HuH-7 (cell line): Measurements from ENCODE around the gene TGFB1.

Experiments
- DNase-seq: peaks from one replicate; pipeline ENCODE4 v3.0.0; 2011; ENCODE audit warnings: low spot score

The TGFB1 gene

DNA sequence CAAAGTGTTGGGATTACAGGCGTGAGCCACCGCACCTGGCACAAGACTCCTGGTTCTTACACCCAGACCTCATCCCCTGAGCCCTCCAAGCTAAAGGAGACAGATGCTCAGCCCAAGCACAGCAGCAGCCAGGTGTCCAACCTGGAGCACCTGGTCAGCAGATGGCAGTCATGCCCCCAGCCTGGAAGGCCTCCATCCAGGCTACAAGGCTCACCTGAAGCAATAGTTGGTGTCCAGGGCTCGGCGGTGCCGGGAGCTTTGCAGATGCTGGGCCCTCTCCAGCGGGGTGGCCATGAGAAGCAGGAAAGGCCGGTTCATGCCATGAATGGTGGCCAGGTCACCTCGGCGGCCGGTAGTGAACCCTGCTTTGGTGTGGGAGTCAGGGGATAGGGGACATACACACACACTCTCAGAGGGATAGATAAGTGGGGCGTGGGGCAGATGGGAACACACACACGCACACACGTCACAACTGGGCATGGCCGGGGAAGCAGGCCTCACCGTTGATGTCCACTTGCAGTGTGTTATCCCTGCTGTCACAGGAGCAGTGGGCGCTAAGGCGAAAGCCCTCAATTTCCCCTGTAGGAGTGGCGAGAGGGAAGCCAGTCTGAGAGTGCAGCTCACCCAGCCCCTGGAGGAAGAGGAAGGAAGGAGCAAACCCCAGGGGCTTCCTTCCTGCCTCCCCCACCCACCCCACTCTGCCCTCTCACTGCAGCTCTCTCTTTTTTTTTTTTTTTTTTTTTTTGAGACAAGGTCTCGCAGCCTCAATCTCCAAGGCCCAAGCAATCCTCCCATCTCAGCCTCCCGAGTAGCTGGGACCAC, 11.8 kb downstream of the TGFB1 start:
- DNase-seq, result no peak

DNA sequence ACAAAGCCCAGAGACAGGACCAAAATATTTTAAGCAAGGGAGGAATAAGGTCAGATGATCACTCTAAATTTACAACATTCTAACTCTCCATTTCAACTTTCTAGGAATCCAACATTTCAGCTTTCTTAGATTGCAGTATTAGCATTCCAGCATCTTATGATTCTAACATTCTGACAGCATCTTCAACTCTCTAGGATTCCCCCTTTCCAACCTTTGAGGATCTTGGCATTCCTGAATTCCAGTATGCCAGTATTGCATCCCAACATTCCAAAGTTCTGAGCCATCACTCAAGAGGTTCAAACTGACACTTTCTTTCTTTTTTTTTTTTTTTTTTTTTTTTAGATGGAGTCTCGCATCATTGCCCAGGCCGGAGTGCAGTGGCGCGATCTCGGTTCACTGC, 13.8 kb downstream of the TGFB1 start:
- DNase-seq, result no peak

DNA sequence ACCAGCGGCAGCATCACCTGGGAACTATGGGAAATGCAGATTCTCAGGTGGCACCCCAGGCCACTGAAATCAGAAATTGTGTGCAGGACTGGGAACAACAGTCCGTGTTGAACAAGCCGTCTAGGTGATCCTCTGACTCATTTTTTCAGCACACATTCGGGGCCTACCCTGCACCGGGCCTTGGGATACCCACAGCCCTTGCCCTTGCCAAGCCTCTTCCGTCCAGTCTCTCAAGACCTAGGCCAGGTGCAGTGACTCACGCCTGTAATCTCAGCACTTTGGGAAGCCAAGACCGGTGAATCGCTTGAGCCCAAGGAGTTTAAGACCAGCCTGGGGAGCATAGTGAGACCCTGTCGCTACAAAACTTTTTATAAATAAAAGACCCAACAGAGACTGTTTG, 18.3 kb downstream of the TGFB1 start:
- DNase-seq, result no peak

DNA sequence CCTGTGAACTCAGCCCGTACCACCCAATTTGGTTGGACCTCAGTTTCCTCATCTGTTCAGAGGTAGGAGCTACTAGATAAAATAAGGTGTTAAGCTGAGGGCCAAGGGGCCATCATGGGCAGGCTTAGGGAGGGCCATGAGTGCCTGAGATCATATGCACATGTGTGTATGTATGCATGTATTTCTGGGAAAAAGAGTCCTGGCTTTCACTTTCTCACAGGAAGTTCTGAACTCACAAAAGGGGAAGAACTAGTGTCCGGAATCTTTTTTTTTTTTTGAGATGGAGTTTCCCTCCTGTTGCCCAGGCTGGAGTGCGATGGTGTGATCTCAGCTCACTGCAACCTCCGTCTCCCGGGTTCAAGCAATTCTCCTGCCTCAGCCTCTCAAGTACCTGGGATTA, 18.9 kb downstream of the TGFB1 start:
- no peak for DNase-seq

DNA sequence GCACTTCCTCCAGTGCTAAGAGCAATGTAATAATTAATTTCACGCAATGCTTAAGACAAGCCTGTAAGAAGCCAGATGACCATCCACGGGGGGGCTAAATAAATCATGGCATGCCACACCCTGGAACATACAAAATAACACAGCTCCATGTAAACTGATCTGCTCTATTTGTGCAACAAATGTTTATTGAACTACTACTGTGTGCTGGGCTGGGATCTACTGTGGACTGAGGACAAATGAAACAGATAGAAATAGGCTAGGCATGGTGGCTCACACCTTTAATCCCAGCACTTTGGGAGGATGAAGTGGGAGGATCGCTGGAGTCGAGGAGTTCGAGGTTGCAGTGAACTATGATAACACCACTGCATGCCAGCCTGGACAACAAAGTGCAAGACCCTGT, 21.3 kb downstream of the TGFB1 start:
- no peak for DNase-seq

DNA sequence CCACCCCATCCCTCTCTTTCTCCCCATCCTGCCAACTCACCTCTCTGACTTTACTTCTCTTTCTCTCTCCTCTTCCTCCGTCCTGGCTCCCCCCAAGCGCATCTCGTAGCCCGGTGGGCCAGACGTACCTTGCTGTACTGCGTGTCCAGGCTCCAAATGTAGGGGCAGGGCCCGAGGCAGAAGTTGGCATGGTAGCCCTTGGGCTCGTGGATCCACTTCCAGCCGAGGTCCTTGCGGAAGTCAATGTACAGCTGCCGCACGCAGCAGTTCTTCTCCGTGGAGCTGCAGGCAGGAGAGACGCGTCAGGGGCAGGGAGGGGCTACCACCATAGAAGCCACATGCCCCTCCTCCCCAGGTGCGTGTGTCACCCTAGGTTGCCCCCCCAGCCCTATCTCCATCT, 21.7 kb downstream of the TGFB1 start:
- DNase-seq, result no peak

DNA sequence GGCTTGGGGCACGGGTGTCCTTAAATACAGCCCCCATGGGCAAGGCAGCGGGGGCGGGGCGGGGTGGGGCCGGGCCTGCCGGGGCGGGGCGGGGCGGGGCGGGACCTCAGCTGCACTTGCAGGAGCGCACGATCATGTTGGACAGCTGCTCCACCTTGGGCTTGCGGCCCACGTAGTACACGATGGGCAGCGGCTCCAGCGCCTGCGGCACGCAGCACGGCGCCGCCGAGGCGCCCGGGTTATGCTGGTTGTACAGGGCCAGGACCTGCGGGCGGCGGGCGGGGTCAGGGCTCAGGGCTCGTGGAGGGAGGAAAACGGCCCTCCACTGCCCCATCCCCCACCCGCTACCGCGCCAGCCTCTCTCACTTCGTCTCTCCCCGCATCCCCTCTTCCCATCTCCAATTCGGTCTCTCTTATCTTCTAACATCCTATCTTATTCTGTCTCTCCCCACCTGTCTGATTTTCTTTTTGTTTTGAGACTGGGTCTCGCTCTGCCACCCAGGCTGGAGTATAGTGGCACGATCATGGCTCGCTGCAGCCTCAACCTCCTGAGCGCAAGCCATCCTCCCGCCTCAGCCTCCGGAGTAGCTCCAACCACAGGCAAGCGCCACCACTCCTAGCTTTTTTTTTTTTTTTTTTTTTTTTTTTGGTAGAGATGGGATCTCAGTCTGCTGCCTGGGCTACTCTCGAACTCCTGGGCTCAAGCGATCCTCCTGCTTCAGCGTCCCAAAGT, 22.6 kb downstream of the TGFB1 start:
- no peak for DNase-seq

DNA sequence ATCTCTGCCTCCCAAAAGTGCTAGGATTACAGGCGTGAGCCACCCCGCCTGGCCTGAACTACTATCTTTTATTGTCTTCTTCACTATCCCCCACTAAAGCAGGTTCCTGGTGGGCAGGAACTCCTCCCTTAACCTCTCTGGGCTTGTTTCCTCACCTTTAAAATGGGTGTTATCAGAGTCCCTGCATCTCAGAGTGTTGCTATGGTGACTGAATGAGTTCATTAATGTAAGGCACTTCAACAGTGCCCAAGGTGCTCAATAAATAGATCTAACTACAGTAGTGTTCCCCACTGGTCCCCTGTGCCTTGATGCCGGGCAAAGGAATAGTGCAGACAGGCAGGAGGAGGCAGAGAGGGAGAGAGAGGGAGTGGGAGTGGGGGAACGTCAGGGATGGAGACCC, 23.2 kb downstream of the TGFB1 start:
- DNase-seq, result no peak

DNA sequence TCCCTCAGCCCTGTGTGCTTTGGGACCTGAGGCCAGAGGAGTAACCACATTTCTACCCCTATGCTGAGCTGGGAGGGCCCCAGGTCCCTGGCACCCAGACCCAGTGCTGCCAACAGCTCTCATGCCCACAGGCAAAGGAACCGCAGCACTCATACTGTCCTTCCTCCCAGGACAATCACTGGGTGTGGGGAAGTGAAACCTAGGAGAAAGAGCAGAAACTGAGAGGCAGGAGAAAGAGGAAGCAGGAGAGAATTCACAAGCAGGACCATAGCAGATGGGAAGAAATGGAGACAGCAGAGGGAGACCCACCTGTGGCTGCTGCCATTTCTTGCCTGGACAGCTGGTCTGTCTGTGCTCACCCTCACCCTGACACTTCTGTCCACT, 24.9 kb downstream of the TGFB1 start:
- DNase-seq, result no peak

DNA sequence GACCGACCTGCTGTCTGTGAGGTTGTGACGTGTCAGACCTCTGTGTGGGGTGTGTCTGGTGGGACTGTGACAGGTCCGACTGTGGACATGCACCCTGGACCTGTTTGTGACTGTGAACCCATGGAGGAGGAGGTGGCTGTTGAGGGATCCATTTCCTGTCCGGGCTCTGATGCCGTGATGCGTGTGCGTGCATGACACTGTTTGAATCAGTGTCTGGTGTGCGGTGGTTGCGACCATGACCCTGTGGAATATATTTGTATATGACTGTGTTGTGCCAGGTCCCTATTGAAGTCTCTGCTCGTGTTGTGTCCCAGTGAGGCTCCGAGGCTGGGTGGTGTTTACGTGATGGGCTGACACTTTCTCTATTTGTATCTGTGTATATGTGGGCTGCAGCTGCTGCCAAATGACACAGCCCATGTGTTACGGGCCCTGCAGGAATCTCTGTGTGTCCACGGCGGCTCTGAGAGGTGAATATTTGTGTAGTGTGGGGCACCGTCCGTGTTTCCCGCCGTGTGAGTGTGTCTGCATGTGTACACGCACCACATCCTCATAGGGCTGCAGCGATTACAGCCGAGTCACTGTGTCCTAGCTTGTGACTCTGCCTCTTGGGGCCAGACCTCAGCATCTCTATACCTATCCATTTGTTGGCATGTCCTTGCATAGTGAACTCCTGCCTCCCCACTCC, 25.4 kb downstream of the TGFB1 start:
- no peak for DNase-seq

DNA sequence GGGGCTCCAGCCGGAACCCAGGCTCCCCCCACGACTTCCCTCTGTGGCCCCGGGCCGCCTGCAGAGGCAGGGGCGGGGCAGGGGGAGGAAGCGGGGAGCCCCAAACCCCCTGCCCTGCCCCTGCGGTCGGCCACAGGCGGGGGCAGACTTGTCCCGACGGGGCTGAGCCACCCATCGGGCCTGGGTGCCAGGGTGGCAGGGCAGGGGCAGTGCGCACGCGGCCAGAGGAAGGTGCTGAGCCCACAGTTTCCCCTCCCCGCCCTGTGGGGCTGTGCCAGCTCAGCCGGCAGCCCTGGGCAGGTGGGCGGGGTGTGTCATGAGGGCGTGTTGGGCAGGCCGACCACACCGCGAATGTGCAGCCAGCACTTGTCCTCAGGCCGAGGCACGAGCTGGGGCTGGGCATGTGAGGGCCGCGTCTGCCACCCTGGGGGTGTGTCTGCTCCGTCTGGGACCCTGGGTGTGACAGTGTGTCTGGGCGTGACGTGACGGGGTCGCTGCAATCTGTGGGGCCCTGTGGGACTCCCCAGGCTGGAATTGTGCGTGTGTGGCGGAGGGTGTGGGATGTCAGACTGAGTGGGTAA, 26.1 kb downstream of the TGFB1 start:
- DNase-seq, result no peak

DNA sequence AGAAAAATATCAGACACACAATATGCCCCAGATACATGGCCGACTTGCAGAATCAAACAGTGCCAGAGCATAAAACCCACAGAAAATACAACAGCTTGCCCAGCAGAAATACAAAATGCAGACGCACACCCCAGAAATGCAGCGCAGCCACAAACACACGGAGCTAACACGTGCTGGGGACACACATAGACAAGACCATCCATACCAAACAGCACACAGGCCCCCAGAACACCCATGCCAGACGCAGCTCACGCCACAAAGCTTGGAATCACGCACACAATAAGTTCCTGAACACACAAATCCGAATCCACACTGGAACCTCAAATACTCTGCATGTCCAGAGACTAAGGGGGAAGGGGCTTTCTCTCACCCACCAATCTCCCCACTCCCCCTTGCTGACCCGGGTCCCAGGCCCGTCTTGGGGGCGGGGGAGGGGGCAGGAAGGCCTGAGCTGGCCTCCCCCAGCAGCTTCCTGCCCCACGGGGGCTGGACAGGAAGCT, 26.6 kb downstream of the TGFB1 start:
- no peak for DNase-seq

DNA sequence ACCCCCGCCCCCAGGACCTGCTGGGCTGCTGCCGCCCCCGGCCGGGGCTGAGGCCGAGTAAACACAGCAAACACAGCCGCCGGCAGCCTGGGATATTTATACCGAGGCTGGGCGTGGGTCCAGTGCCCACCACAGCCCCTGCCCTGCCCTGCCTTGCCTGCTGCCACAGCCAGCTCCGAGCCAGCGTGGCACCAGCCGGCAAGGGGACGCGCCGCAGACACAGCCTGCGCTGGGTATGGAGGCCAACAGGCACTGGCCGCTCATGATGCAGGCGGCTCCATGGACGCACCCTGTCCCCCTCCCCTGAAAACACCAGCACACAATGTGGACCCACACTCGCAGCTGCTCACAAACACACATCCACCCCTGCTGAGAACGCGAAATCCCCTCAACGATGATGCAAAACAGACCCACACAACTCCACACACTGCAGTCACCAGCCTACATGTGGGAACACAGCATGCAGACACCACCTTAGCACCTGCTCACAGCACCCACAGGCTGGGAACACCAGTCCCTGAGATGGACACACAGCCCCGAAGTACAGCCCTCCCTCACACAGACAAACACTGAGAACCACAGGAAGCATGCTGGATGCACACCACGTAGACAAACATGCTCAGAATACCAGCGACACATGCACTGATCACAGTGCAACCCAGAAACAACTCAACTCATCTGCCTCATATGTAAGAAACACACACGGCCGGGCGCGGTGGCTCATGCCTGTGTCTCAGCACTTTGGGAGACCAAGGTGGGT, 27.6 kb downstream of the TGFB1 start:
- no peak for DNase-seq

DNA sequence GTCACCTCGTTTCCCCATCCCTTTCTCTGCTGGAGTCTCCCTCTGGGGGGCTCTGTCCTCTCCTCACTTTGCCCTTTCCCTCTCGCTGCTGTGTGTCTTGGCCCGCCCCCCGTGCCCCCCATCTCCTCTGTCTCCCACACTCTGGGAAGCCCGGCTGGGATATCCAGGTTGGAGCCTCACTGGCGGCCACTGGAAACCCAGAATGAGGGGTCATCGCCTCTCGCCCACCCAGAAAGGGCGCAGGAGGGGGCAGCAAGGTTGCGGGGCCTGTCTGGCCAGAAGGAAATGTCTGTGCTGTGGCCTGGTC, 28.1 kb downstream of the TGFB1 start:
- DNase-seq, result no peak

DNA sequence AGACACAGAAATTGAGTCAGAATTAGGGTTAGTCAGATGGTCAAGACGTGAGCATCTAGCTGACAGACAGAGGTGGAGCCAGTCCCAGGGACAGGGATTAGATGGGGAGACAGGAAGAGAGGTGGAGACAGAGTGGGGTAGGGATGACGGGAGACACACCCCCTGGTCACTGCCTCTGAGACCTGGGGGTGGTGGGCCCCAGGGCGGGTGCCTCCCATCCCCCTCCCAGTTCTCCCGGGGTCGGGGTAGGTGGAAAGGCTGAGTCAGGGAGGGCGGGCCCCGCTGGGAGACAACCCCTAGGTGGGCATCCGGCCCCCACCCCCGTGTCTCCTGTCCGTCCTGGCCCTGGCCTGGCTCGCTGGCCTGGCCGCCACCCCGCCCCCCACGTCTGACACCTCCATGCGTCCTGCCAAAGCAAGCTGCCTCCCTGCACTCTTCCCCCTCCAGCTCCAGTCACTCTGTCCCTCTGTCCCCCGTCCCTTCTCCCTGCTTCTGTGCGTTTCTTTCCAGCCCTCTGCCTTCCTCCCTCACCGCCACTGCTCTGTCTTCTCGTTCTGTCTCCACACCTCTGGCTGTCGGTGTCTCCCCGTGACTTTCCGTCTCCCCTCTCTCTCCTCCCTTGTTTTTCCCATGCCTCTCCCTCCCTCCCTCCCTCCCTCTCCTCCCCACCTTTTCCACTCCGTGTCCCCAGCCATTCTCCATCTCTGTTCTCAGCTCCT, 28.6 kb downstream of the TGFB1 start:
- DNase-seq, result no peak

DNA sequence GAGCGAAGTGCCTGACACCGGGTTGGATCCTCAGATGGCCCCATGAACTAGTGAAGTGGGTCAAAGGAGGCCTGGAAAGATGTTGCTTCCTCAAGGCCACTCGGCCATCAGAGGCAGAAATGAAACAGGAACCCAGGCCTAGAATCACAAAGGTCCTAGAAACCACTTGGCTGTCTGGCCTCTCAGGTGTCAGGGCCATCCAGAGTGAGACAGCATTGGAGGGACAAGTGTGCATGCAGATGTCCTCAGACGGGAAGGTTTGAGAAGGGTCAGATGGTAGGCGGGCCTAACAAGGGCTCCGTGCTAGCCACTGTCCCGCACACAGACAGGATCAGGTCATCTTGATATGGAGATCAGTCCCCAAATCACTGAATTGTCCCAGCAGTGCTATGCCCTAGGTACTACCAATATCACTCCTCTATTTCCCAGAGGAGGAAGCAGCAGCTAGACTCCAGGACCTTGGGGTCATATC, 29.5 kb downstream of the TGFB1 start:
- DNase-seq, result no peak

DNA sequence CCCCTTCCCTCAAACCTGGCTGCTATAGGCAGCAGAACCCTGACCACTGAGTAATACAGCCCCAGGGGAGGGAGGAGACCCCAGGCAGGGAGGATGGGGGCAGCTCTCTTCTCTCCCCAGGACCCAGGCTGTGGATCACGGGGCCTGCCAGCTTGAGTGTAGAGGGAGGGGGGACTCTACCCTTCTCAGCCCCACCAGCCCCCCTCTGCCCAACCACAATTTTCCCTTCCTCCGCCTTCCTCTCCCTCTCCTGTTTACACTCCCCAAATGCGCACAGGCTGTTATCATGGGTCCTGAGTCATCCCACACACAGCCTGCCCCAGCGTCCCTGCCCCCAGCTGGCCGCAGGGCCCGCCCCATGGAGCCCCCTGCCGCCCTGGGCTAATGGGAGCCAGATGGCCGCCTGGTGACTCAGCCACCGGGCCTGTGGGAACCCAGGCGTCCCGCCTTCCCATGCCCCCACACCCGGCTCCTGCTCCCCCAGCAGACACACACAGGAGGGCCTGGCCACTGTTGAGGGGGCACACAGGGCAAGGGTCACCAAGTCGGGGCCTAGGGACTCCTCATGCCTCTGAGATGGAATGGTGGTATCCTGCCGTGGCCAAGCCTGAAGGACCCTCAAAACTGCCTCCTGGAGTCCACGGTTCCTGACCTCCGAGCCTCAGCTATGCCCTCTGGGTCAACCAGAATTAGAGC, 30.1 kb downstream of the TGFB1 start:
- no peak for DNase-seq

DNA sequence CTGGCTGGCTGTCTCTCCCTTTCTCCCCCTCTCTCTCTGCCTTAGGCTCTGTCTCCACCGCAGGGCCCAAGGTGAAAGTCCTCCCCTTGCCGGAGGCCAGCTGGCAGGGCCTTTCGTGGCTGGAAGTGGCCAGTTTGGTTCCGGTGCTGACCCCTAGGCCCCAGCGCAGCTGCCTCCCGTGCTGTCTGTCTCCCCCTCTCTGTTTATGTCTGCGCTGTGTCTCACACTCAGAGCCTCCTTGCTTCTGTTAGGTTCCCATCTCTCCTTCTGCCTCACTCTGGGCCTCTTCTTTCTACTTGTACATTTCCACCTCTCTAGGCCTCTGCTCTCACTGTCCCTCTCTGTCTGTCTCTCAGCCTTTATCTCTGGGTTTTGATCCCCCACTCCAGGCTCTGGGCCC, 30.7 kb downstream of the TGFB1 start:
- no peak for DNase-seq

DNA sequence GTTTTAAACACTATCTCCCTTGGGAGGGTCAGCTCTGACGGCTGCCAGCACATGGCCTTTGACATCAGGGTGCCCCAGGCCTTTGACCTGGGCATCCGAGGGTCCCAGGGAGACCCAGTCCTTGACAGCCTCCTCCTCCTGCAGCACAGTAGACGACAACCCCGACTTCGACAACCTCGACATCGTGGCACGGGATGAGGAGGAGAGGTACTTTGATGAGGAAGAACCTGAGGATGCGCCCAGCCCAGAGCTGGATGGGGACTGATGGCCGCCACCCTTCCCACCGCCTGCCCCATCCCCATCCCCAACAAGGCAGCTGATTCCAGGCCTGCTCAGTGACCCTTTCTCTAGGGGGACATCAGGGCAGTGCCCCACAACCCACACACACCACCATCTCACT, 31.3 kb downstream of the TGFB1 start:
- no peak for DNase-seq

DNA sequence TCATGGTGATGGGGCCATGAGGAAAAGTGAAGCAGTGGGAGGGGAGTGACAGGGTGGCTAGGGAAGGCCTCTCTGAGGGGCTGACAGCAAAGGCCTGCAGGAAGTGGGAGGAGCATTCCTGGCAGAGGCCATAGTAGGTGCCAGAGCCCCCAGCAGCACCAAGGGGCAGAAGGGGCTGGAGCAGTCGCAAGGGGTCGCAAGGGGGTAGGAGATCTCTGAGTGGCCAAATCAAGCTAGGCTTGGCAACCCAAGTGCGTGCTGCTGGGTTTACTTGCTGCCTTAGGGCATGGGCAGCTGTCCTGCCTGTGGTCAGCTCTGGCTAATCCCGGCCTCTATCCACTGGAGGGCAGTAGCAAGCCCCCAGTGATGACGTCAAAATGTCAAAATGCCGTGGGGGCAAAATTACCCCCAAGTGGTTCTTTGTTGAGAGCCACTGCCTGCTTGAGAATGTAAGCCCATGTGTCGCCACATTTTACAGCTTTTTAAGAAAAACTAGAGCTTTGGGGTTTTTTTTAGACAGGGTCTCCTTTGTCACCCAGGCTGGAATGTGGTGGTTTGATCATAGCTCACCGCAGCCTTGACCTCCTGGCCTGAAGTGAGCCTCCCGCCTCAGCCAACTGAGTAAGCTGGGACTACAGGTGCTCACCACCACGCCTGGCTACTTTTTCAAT, 32.0 kb downstream of the TGFB1 start:
- peak; percentile 92 for DNase-seq
